DND-41 (cell line): Measurements from ENCODE around the gene AIFM1.

Experiments used
- ATAC-seq: fragments of 200-7000 bp; cut with Tn5 transposase; 3 replicates; pipeline ENCODE4 v1.9.1; 2021; ENCODE audit warnings: low read depth; ENCODE audit not compliant: insufficient read depth
- DNase-seq: peaks from one replicate; pipeline ENCODE4 v3.0.0-alpha.2; 2020
- H2AFZ ChIP-seq: 2 replicates; pipeline ENCODE4 v1.6.0; 2012; ENCODE audit warnings: low read depth, low read length
- H3K27ac ChIP-seq: 2 replicates; pipeline ENCODE4 v1.5.1; 2012; ENCODE audit warnings: low read length, inconsistent platforms
- H3K27me3 ChIP-seq: fragments of 200-600 bp; sonication (generic); 2 replicates; pipeline ENCODE4 v1.6.0; 2012; ENCODE audit warnings: low read length, mild to moderate bottlenecking, inconsistent platforms; ENCODE audit not compliant: insufficient read depth, poor library complexity
- H3K36me3 ChIP-seq: 2 replicates; pipeline ENCODE4 v1.5.1; 2012; ENCODE audit warnings: low read length, inconsistent platforms; ENCODE audit not compliant: insufficient read depth
- H3K4me1 ChIP-seq: 2 replicates; pipeline ENCODE4 v1.5.1; 2012; ENCODE audit warnings: mild to moderate bottlenecking, low read length; ENCODE audit not compliant: insufficient read depth
- H3K4me2 ChIP-seq: 2 replicates; pipeline ENCODE4 v1.6.0; 2012; ENCODE audit warnings: mild to moderate bottlenecking, moderate library complexity, low read length, inconsistent platforms; ENCODE audit not compliant: insufficient read depth
- H3K4me3 ChIP-seq, 2 experiments: fragments of 200-600 bp in 1 of 2; shearing (Covaris generic) in 1 of 2; 2 replicates each; pipeline ENCODE4 v1.5.1; 2012 to 2016; ENCODE audit warnings: inconsistent platforms in 2 of 2, low read length in 2 of 2, mild to moderate bottlenecking in 2 of 2, low read depth in 1 of 2, moderate library complexity in 1 of 2
- H3K79me2 ChIP-seq: 2 replicates; pipeline ENCODE4 v1.6.0; 2012; ENCODE audit warnings: low read length, inconsistent platforms; ENCODE audit not compliant: insufficient read depth
- H3K9ac ChIP-seq: 2 replicates; pipeline ENCODE4 v1.6.0; 2012; ENCODE audit warnings: low read depth, mild to moderate bottlenecking, inconsistent platforms, low read length, moderate library complexity
- H3K9me3 ChIP-seq: 2 replicates; pipeline ENCODE4 v1.5.1; 2012; ENCODE audit warnings: low read length, moderate library complexity, mild to moderate bottlenecking, inconsistent platforms; ENCODE audit not compliant: insufficient read depth, severe bottlenecking
- H4K20me1 ChIP-seq: 2 replicates; pipeline ENCODE4 v1.6.0; 2012; ENCODE audit warnings: low read length; ENCODE audit not compliant: insufficient read depth
- EZH2 ChIP-seq: IDR thresholded peaks from 3 replicates; pipeline ENCODE4 v1.6.1; 2012; ENCODE audit warnings: borderline replicate concordance, low read depth, mild to moderate bottlenecking, moderate library complexity, low read length, inconsistent platforms; ENCODE audit not compliant: severe bottlenecking
- TF ChIP-seq, protein P1 (sequence below): IDR thresholded peaks from 2 replicates; pipeline ENCODE4 v1.5.1; 2012; ENCODE audit warnings: borderline replicate concordance, low read length, moderate library complexity, mild to moderate bottlenecking; ENCODE audit not compliant: poor library complexity, severe bottlenecking; ENCODE audit errors: extremely low read depth

The AIFM1 gene

DNA sequence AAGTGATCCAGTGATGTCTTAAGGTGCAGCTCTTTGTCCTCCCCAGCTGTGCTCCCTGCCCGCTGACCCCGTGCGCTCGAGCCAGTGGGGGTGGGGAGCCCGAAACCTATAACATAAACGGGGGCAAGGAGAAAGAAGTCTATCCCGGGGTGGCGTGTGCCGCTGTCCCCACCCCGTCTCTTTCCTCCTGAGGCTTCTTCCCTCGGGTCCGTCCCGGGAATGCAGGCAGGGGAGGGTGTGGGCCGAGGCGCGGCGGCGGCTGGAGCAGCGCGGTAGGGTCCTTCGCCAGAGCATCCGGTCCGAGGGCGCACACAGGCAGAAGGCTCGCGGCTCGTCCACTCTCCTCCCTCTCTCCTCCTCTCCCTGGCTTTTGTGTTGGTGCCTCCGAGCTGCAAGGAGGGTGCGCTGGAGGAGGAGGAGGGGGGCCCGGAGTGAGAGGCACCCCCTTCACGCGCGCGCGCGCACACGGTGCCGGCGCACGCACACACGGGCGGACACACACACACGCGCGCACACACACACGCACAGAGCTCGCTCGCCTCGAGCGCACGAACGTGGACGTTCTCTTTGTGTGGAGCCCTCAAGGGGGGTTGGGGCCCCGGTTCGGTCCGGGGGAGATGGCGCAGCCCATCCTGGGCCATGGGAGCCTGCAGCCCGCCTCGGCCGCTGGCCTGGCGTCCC is 5.9 kb upstream of the AIFM1 start, which contains the start of gene RAB33A:
Gene RAB33A, plus strand, starts transcription at position 517 of the 681 bp plus-strand sequence. Its CDS starts 101 bp downstream, at position 618.
- Histone ChIP-seq H4K20me1 (no peaks in the 10 kb centered on the region), H2AFZ (peak within 1 kb of the TSS; percentile 91), H3K36me3 (no peaks in the 10 kb centered on the region; the same call in 1 of the 2 replicates), H3K27ac (peak within 1 kb of the TSS; percentile 99), H3K4me2 (peak within 1 kb of the TSS; percentile 95), H3K4me1 (peaks cover 58% of the 10 kb centered on the region), H3K4me3 (peak within 1 kb of the TSS; percentile 75 to 91; a peak in 3 of 4 replicates), H3K9ac (peak within 1 kb of the TSS; percentile 90), H3K27me3 (no peaks in the 10 kb centered on the region), H3K79me2 (peaks cover 40% of the 10 kb centered on the region), H3K9me3 (no peaks in the 10 kb centered on the region)
- DNase-seq: peak; percentile 55
- ATAC-seq: peak; percentile 32
- TF ChIP-seq EZH2: no peak
- TF ChIP-seq, protein P1, sequence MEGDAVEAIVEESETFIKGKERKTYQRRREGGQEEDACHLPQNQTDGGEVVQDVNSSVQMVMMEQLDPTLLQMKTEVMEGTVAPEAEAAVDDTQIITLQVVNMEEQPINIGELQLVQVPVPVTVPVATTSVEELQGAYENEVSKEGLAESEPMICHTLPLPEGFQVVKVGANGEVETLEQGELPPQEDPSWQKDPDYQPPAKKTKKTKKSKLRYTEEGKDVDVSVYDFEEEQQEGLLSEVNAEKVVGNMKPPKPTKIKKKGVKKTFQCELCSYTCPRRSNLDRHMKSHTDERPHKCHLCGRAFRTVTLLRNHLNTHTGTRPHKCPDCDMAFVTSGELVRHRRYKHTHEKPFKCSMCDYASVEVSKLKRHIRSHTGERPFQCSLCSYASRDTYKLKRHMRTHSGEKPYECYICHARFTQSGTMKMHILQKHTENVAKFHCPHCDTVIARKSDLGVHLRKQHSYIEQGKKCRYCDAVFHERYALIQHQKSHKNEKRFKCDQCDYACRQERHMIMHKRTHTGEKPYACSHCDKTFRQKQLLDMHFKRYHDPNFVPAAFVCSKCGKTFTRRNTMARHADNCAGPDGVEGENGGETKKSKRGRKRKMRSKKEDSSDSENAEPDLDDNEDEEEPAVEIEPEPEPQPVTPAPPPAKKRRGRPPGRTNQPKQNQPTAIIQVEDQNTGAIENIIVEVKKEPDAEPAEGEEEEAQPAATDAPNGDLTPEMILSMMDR: no peak

DNA sequence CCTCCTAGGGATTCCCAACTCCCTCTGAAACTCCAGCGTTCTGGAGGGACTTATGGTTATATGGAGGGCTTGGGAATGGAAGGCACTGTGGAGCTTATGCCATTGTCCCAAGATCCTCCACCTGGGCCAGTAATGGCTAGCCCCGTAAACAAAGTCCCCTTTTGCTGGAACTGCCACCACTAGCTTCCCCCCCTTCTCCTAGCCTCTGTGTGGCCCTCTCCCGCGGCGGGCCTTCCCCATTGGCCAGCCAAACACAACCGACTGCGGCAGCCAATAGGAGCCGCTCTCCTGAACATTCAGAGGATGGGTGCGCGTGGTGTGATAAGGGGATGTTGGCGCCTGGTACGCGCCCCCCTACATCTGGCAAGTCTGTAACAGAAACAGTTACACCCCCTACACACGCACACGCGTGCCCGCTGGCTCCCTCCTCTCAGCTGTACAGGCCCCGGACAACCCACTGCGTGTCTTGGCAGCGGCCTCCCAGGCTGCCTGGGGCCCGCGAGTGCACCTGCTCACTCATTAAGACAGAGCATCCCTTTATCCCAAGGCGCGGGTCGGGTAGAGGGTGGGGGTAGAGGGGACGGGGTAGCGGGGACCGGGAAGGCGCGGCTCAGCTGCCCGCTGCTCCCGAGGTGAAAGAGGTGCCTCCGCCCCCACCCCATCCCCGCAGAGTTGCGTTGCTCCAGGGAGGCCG is 5.3 kb upstream of the AIFM1 start:
- H3K4me3 ChIP-seq: peak overlapping the region; percentile 75 to 91; a peak in 3 of 4 replicates
- H3K27ac ChIP-seq: peak overlapping the region; percentile 99
- H3K79me2 ChIP-seq: peaks cover 42% of the 10 kb centered on the region
- peak; percentile 87 for DNase-seq
- H3K4me2 ChIP-seq: peak overlapping the region; percentile 95
- peak; percentile 90 for ATAC-seq
- peak overlapping the region; percentile 90 for H3K9ac ChIP-seq
- no peaks in the 10 kb centered on the region for H3K9me3 ChIP-seq
- H4K20me1 ChIP-seq: no peaks in the 10 kb centered on the region
- H2AFZ ChIP-seq: peak overlapping the region; percentile 91
- TF ChIP-seq EZH2: no peak
- TF ChIP-seq, protein P1: no peak
- H3K36me3 ChIP-seq: no peaks in the 10 kb centered on the region; the same call in 1 of the 2 replicates
- H3K4me1 ChIP-seq: peaks cover 56% of the 10 kb centered on the region
- no peaks in the 10 kb centered on the region for H3K27me3 ChIP-seq

- ATAC-seq (no peak), DNase-seq (no peak)
- Histone ChIP-seq H3K4me3 (peak overlapping the region; percentile 53 to 89; a peak in 3 of 4 replicates), H2AFZ (no peak overlapping the region; the same call in 1 of the 2 replicates), H3K36me3 (peaks cover 3% of the 10 kb centered on the region; the same call in 1 of the 2 replicates), H3K9me3 (no peaks in the 10 kb centered on the region), H3K79me2 (peaks cover 52% of the 10 kb centered on the region), H3K4me2 (peak overlapping the region; percentile 90), H3K27me3 (no peaks in the 10 kb centered on the region), H3K27ac (peak overlapping the region; percentile 99), H3K9ac (peak overlapping the region; percentile 78), H3K4me1 (peaks cover 53% of the 10 kb centered on the region), H4K20me1 (no peaks in the 10 kb centered on the region; the same call in 1 of the 2 replicates)
- TF ChIP-seq EZH2: no peak
- TF ChIP-seq, protein P1: no peak
Observed at GRCh38 chrX:130167040-130167439, 1.4 kb upstream of the AIFM1 start.
